ENCODE measurements around the gene TMEM219. TPM values are rescaled to one million over a fixed set of nuclear protein-coding genes. Genes with fewer than 3 reads are reported as not detected.

TMEM219 gene
- total and polyA plus RNA-seq, 9 of the 15 experiments (the other 6 are each of a cell fraction or from before 2014, with no cell fraction given) = 35.3 to 62.8 (median 55.5) TPM

- TF ChIP-seq ILK (tag; IDR thresholded peaks at IDR 0.05; ENCODE audit: borderline replicate concordance, low read depth) (no peak), CHD1 (IDR thresholded peaks at IDR 0.05; ENCODE audit: low read length) (no peak)
Observed at GRCh38 chr16:29951625-29952365, 10.1 kb upstream of the TMEM219 start (continued).

- no TSS peak for BruUV-seq (replicated peaks)
- Histone ChIP-seq H4K20me1 (replicated peaks; ENCODE audit: control insufficient read depth, insufficient read depth, low read length) (no peaks in the 10 kb centered on the region), H3K9me3 (replicated peaks; ENCODE audit: control insufficient read depth, insufficient read depth, low read depth, low read length) (no peaks in the 10 kb centered on the region; the same call in 1 of the 2 replicates), H3K27me3 (ENCODE audit: control insufficient read depth in 2 of 2, insufficient read depth in 2 of 2, low read length in 2 of 2) (no peaks in the 10 kb centered on the region), H3K79me2 (ENCODE audit: control insufficient read depth, insufficient read depth, low read length) (peaks cover 7% of the 10 kb centered on the region; the same call in 2 of the 3 replicates), H3K36me3 (ENCODE audit: control insufficient read depth, insufficient read depth, low read length) (no peaks in the 10 kb centered on the region), H3K4me1 (replicated peaks in 1 of 2; ENCODE audit: control insufficient read depth in 2 of 2, insufficient read depth in 2 of 2, low read length in 2 of 2) (peaks cover 12 to 20% of the 10 kb centered on the region in 2 experiments; a peak in 4 of 5 replicates), H3K9ac (ENCODE audit: insufficient read depth in 1 of 2, low read depth in 2 of 2, low read length in 2 of 2) (no peak overlapping the region), H3K9me1 (ENCODE audit: control insufficient read depth, insufficient read depth, low read length) (no peaks in the 10 kb centered on the region), H2AFZ (ENCODE audit: low read depth, low read length) (no peak overlapping the region), H3K27ac (ENCODE audit: extremely low read depth, low read depth, low read length) (no peak overlapping the region), H3K4me3 (no peak overlapping the region), H3K4me2 (ENCODE audit: insufficient read depth, low read length) (no peak overlapping the region)
- in situ Hi-C loops (cut with MboI) (no loop called here), intact Hi-C loops (cut with micrococcal nuclease) (no loop called here)
- POLR2A ChIA-PET = no interaction called here
- TF ChIP-seq ZNF445 (CRISPR knock-in tag; IDR thresholded peaks at IDR 0.05; ENCODE audit: low read depth) (no peak), FOSL1 (tag; conservative IDR thresholded peaks at IDR 0.05) (no peak), THRAP3 (IDR thresholded peaks at IDR 0.05; ENCODE audit: borderline replicate concordance) (no peak)
- DNase-seq (ENCODE audit: extremely low read depth in 1 of 4, low spot score in 3 of 4) (no peak), ATAC-seq (no peak), FAIRE-seq (no peak)
- CTCF ChIA-PET (ENCODE audit: low intra/inter-chr PET ratio) = no interaction called here
- 75% methylated on average over 5 of the region's 5 CpGs for WGBS (ENCODE audit: insufficient coverage, low coverage, missing lambda C conversion rate)
Observed at GRCh38 chr16:29958756-29959155, 3.1 kb upstream of the TMEM219 start.
